D721Med (cell line): ENCODE data around the gene FAM210A.

Experiments used
- DNase-seq: peaks from one replicate; pipeline ENCODE4 v3.0.0; 2011; ENCODE audit warnings: low spot score; ENCODE audit not compliant: insufficient read length
- FAIRE-seq: peaks from 2 replicates; lab custom pipeline; 2011; peaks lifted over from hg19 to GRCh38; lab: Jason Lieb, UNC
- CTCF ChIP-seq: IDR thresholded peaks from 2 replicates; pipeline ENCODE4 v1.5.1; 2012; ENCODE audit warnings: mild to moderate bottlenecking, control low read depth; ENCODE audit not compliant: insufficient read depth; ENCODE audit errors: missing control alignments

FAM210A gene

GRCh38 chr18:13658436-13659204, 67.7 kb downstream of the FAM210A start:
- no peak for FAIRE-seq
- no peak for DNase-seq
- no peak for TF ChIP-seq CTCF

GRCh38 chr18:13657974-13658373, 68.4 kb downstream of the FAM210A start:
- no peak for TF ChIP-seq CTCF
- DNase-seq: no peak
- no peak for FAIRE-seq

- TF ChIP-seq CTCF: no peak
- FAIRE-seq (no peak), DNase-seq (no peak)
Observed at GRCh38 chr18:13653746-13654433, 72.5 kb downstream of the FAM210A start.

- DNase-seq (no peak), FAIRE-seq (no peak)
- no peak for TF ChIP-seq CTCF
Observed at GRCh38 chr18:13649397-13650390, 76.7 kb downstream of the FAM210A start.

GRCh38 chr18:13647761-13648160, 78.6 kb downstream of the FAM210A start:
- FAIRE-seq: no peak
- no peak for TF ChIP-seq CTCF
- no peak for DNase-seq

GRCh38 chr18:13646633-13647032, 79.7 kb downstream of the FAM210A start:
- no peak for TF ChIP-seq CTCF
- DNase-seq: no peak
- FAIRE-seq: no peak
